Measurements from ENCODE around the gene POU2F2. TPM values are rescaled to one million over a fixed set of nuclear protein-coding genes. Genes with fewer than 3 reads are reported as not detected.

POU2F2 gene
- total and polyA plus RNA-seq, 2 donors (not counting 3 experiments of a cell fraction or from before 2014, with no cell fraction given) = 4.0 to 4.1 TPM

DNA sequence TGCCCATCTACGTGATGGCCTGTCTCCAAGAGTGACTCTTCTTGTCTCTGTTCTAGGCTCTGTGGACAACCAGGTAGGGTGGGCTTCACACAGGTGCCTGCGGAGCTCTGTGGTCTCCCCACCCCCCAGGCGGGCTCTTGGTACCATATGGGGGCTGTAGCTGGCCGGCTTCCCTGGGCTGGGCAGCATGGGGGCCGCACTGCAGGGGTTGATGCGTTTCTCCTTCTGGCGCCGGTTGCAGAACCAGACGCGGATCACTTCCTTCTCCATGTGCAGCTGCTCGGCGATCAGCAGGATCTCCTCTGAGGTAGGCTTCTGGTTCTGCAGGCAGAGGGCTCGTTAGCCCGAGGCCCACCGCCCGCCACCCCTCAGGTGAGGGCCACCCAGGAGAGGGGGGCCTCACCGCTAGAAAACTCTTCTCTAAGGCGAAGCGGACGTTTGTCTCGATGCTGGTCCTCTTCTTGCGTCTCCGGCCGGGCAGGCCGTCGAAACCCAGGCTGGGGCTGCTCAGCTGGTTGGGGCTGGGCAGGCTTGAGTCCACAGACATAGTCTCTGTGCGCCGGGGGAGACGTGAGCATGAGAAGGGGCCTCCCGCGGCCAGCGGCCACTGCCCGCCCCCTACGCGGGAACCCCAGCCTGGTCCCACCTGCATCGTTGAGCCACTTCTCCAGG, 37.0 kb downstream of the POU2F2 start:
- no peak overlapping the region for H3K4me3 ChIP-seq (replicated peaks in 1 of 3; ENCODE audit: insufficient read depth in 1 of 3, low read depth in 1 of 3, low read length in 3 of 3)
- FAIRE-seq = no peak

More for the DNA sequence above, 37.0 kb downstream of the POU2F2 start:
- H3K36me3 ChIP-seq (ENCODE audit: control insufficient read depth in 2 of 2, extremely low read depth in 1 of 2, insufficient read depth in 2 of 2, low read length in 2 of 2) = no peaks in the 10 kb centered on the region
- no peaks in the 10 kb centered on the region for H3K9me1 ChIP-seq (replicated peaks; ENCODE audit: control insufficient read depth, extremely low read depth, insufficient read depth, low read length)
- no peak overlapping the region for H3K4me2 ChIP-seq (ENCODE audit: insufficient read depth, low read length)
- intact Hi-C loops (cut with micrococcal nuclease) = no loop called here
- H3K27me3 ChIP-seq (ENCODE audit: control insufficient read depth in 2 of 2, insufficient read depth in 2 of 2, low read length in 2 of 2) = no peaks in the 10 kb centered on the region
- H3K4me1 ChIP-seq (ENCODE audit: control insufficient read depth, extremely low read depth, insufficient read depth, low read length) = peaks cover 16% of the 10 kb centered on the region
- dilution Hi-C loops (cut with MboI; ENCODE audit: extremely low pct_ligation_motif_present, low sequenced_read_pairs) = no loop called here
- DNase-seq (ENCODE audit: low read depth, low spot score) = no peak
- H3K9ac ChIP-seq (replicated peaks; ENCODE audit: extremely low read depth, insufficient read depth, low read length) = no peak overlapping the region
- H3K79me2 ChIP-seq (ENCODE audit: control insufficient read depth, insufficient read depth, low read length) = no peaks in the 10 kb centered on the region
- CTCF ChIA-PET = interaction anchor here (0.7 to 1.7 kb wide), 2 partner anchors 14 to 72 kb away, joined by 3 to 4 read pairs; no protein-coding TSS in a partner anchor
- H4K20me1 ChIP-seq (replicated peaks; ENCODE audit: control insufficient read depth, extremely low read depth, insufficient read depth, low read length) = no peaks in the 10 kb centered on the region
- H3K27ac ChIP-seq (ENCODE audit: insufficient read depth, low read depth, low read length) = no peak overlapping the region
- TF ChIP-seq MYC (IDR thresholded peaks at IDR 0.05; ENCODE audit: low read depth, low read length) (no peak), JUN (IDR thresholded peaks at IDR 0.05; ENCODE audit: borderline replicate concordance, insufficient read depth, insufficient read length, low read depth) (no peak), POLR2A (IDR thresholded peaks at IDR 0.05; ENCODE audit: low read depth, low read length) (no peak), GATA2 (IDR thresholded peaks at IDR 0.05; ENCODE audit: insufficient read depth, insufficient read length, low read depth, low read length) (no peak), EZH2 (IDR thresholded peaks at IDR 0.05; ENCODE audit: borderline replicate concordance, low read depth, low read length, severe bottlenecking) (no peak), POLR2AphosphoS5 (IDR thresholded peaks at IDR 0.05; ENCODE audit: insufficient read depth, low read depth, low read length) (no peak), FOS (IDR thresholded peaks at IDR 0.05; ENCODE audit: borderline replicate concordance, insufficient read depth, low read length) (no peak)
- TF ChIP-seq, protein P1, sequence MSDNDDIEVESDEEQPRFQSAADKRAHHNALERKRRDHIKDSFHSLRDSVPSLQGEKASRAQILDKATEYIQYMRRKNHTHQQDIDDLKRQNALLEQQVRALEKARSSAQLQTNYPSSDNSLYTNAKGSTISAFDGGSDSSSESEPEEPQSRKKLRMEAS (IDR thresholded peaks at IDR 0.05; ENCODE audit: insufficient read depth, insufficient read length) = no peak
- TF ChIP-seq, protein P2, sequence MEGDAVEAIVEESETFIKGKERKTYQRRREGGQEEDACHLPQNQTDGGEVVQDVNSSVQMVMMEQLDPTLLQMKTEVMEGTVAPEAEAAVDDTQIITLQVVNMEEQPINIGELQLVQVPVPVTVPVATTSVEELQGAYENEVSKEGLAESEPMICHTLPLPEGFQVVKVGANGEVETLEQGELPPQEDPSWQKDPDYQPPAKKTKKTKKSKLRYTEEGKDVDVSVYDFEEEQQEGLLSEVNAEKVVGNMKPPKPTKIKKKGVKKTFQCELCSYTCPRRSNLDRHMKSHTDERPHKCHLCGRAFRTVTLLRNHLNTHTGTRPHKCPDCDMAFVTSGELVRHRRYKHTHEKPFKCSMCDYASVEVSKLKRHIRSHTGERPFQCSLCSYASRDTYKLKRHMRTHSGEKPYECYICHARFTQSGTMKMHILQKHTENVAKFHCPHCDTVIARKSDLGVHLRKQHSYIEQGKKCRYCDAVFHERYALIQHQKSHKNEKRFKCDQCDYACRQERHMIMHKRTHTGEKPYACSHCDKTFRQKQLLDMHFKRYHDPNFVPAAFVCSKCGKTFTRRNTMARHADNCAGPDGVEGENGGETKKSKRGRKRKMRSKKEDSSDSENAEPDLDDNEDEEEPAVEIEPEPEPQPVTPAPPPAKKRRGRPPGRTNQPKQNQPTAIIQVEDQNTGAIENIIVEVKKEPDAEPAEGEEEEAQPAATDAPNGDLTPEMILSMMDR (IDR thresholded peaks at IDR 0.05; ENCODE audit: extremely low read depth in 1 of 2, insufficient read depth in 1 of 2, low read depth in 1 of 2, low read length in 2 of 2) = no peak
- H3K9me3 ChIP-seq (replicated peaks; ENCODE audit: control insufficient read depth, insufficient read depth, low read length) = no peaks in the 10 kb centered on the region
- no peak overlapping the region for H2AFZ ChIP-seq (ENCODE audit: low read depth, low read length)
- BruUV-seq (replicated peaks) = no TSS peak
- POLR2A ChIA-PET = no interaction called here
